Brain microvascular endothelial cell (primary cell): ENCODE data around the gene BNC1.

ENCODE experiments used
- DNase-seq: peaks from one replicate; pipeline ENCODE4 v3.0.0-alpha.2; 2020
- H3K27ac ChIP-seq: fragments of 250-450 bp; sonication (Bioruptor Pico); 2 replicates; pipeline ENCODE4 v1.5.1; 2020; ENCODE audit warnings: mild to moderate bottlenecking, moderate library complexity
- H3K27me3 ChIP-seq: fragments of 250-450 bp; sonication (Bioruptor Pico); replicated peaks from 2 replicates; pipeline ENCODE4 v1.5.1; 2020; ENCODE audit warnings: mild to moderate bottlenecking
- H3K36me3 ChIP-seq: fragments of 250-450 bp; sonication (Bioruptor Pico); replicated peaks from 2 replicates; pipeline ENCODE4 v1.5.1; 2020; ENCODE audit warnings: mild to moderate bottlenecking
- H3K4me3 ChIP-seq: 2 replicates; pipeline ENCODE4 v1.5.1; 2011; ENCODE audit warnings: low read depth, mild to moderate bottlenecking, control low read depth, low read length, moderate library complexity
- in situ Hi-C: cut with HindIII; loops from 2 replicates; pipeline ENCODE4 v1.10.0; 2017; ENCODE audit warnings: low sequenced_read_pairs, low pct_ligation_motif_present
- TF ChIP-seq, protein P1 (sequence below): IDR thresholded peaks from 2 replicates; pipeline ENCODE4 v1.5.1; 2011; ENCODE audit warnings: low read depth, mild to moderate bottlenecking, moderate library complexity, low read length, control low read depth, inconsistent platforms; ENCODE audit errors: missing control alignments

BNC1 gene

DNA sequence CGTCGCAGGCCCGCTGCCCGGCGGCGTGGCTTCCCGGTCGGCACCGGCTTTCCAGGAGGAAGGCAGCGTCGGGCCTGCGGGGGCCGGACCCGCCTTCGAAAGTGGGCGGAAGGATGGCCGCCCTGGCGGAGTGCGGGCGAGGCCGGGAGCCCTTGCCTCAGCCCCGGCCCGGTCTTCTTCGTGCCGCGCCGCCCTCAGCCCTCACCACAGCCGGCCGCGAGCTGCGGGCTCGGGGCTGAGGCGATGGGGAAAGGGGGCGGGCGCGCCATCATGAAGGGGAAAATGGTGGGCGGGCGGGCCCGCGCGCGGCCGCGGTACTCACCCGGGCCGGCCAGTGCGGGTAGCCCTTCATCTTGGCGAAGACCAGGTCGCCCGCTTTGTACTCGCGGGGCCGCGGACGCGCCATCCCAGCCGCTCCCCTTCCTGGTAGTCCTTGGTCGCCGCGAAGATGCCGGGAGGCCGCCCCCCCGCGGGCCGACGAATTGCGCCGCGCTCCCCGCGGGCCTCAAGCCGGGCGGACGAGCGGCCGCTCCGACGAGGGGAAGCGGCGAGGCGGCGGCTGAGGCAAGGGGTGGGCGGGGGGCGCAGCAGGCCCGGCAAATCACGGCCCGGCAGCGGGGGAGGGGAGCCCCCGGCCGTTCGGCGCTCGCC lies 77.3 kb downstream of the BNC1 start:
- no peaks in the 10 kb centered on the region for H3K36me3 ChIP-seq
- H3K27ac ChIP-seq = peak overlapping the region; percentile 72
- TF ChIP-seq, protein P1, sequence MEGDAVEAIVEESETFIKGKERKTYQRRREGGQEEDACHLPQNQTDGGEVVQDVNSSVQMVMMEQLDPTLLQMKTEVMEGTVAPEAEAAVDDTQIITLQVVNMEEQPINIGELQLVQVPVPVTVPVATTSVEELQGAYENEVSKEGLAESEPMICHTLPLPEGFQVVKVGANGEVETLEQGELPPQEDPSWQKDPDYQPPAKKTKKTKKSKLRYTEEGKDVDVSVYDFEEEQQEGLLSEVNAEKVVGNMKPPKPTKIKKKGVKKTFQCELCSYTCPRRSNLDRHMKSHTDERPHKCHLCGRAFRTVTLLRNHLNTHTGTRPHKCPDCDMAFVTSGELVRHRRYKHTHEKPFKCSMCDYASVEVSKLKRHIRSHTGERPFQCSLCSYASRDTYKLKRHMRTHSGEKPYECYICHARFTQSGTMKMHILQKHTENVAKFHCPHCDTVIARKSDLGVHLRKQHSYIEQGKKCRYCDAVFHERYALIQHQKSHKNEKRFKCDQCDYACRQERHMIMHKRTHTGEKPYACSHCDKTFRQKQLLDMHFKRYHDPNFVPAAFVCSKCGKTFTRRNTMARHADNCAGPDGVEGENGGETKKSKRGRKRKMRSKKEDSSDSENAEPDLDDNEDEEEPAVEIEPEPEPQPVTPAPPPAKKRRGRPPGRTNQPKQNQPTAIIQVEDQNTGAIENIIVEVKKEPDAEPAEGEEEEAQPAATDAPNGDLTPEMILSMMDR = no peak
- peak overlapping the region; percentile 81 for H3K4me3 ChIP-seq
- peak; percentile 9 for DNase-seq
- in situ Hi-C loops = no loop called here
- H3K27me3 ChIP-seq = no peaks in the 10 kb centered on the region

DNA sequence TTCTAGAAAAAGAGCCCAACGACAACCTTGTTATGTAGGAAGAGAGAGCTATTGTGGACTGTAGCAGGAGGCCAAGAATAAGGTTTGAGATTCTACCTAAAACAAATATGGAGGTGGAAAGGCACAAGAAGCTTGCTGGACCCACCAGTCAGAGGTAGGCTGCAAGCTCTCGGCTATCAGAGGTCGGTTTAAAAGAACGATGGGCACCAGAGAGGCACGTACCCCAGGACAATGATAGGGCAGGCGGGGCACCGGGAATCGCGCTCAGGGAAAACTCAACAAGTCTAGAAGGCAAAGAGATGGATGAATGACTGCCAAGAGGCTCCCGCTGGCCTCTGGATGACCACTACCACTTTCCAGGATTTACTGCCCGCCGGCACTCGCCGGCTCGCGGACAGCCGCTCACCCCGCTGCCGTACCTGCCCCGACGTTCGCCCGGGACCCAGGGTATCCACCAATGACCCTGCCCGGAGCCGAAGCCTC lies 77.9 kb downstream of the BNC1 start:
- TF ChIP-seq, protein P1 = no peak
- Histone ChIP-seq H3K27me3 (no peaks in the 10 kb centered on the region), H3K27ac (peak overlapping the region; percentile 72), H3K4me3 (peak overlapping the region; percentile 81), H3K36me3 (no peaks in the 10 kb centered on the region)
- no peak for DNase-seq
- in situ Hi-C loops = no loop called here
